Smooth muscle cell (in vitro differentiated cells): ENCODE data around the gene ARID1B. TPM values are rescaled to one million over a fixed set of nuclear protein-coding genes. Genes with fewer than 3 reads are reported as not detected.

Experiments used
- DNase-seq: peaks from one replicate; lab custom pipeline; 2025; ENCODE audit not compliant: unreplicated experiment; lab: John Stamatoyannopoulos, UW
- H2AFZ ChIP-seq: fragments of 200-600 bp; sonication (generic); 2 replicates; pipeline ENCODE4 v1.6.0; 2016; ENCODE audit warnings: antibody characterized with exemption, low read depth, mild to moderate bottlenecking
- H3F3A ChIP-seq: fragments of 200-600 bp; sonication (generic); 2 replicates; pipeline ENCODE4 v1.6.0; 2017; ENCODE audit warnings: antibody characterized with exemption, low read depth
- H3K27ac ChIP-seq: fragments of 200-600 bp; sonication (generic); 2 replicates; pipeline ENCODE4 v1.5.1; 2016; ENCODE audit warnings: low read depth, mild to moderate bottlenecking
- H3K27me3 ChIP-seq: fragments of 200-600 bp; sonication (generic); 2 replicates; pipeline ENCODE4 v1.6.1; 2016; ENCODE audit warnings: low read depth, mild to moderate bottlenecking
- H3K36me3 ChIP-seq: fragments of 200-600 bp; sonication (generic); 2 replicates; pipeline ENCODE4 v1.5.1; 2016; ENCODE audit warnings: low read depth
- H3K4me1 ChIP-seq: fragments of 200-600 bp; sonication (generic); 2 replicates; pipeline ENCODE4 v1.5.1; 2016; ENCODE audit warnings: low read depth
- H3K4me2 ChIP-seq: fragments of 200-600 bp; sonication (generic); 2 replicates; pipeline ENCODE4 v1.6.0; 2016; ENCODE audit warnings: mild to moderate bottlenecking
- H3K4me3 ChIP-seq: fragments of 200-600 bp; sonication (generic); 2 replicates; pipeline ENCODE4 v1.5.1; 2016; ENCODE audit warnings: mild to moderate bottlenecking
- H3K79me2 ChIP-seq: fragments of 200-600 bp; sonication (generic); 2 replicates; pipeline ENCODE4 v1.6.0; 2016; ENCODE audit warnings: low read depth, mild to moderate bottlenecking
- H3K9ac ChIP-seq: fragments of 200-600 bp; sonication (generic); 2 replicates; pipeline ENCODE4 v1.6.0; 2016; ENCODE audit warnings: low read depth
- H3K9me3 ChIP-seq: fragments of 200-600 bp; sonication (generic); replicated peaks from 2 replicates; pipeline ENCODE4 v1.5.1; 2016; ENCODE audit warnings: low read depth
- H4K20me1 ChIP-seq: fragments of 200-600 bp; sonication (generic); 2 replicates; pipeline ENCODE4 v1.6.0; 2016; ENCODE audit warnings: low read depth
- CTCF ChIP-seq: fragments of 200-600 bp; sonication (generic); IDR thresholded peaks from 2 replicates; pipeline ENCODE4 v1.5.1; 2017; ENCODE audit warnings: borderline replicate concordance, mild to moderate bottlenecking, antibody characterized with exemption; ENCODE audit not compliant: insufficient read depth, poor library complexity, severe bottlenecking
- WGBS: methylation state at CpG from one replicate; pipeline ENCODE4 v1.1.7; 2016; ENCODE audit warnings: low lambda C conversion rate; 5-methylcytosine and 5-hydroxymethylcytosine counted together
- polyA plus RNA-seq: library from polyadenylated mRNA; unstranded; fragments of >200 nt; fragmentation: Nextera tagmentation; extraction: Ambion mirVana; gene quantifications from 2 replicates; pipeline ENCODE4 v1.2.1, GENCODE V29; 2016
- total RNA-seq: library from RNA; depleted of rRNA; stranded (reverse); fragments of >200 nt; gene quantifications from 2 replicates; pipeline ENCODE4 v1.2.3, GENCODE V29; 2014

ARID1B gene
- total and polyA plus RNA-seq, 2 experiments from 2014 or later = 30.1 to 65.4 TPM

- Histone ChIP-seq H2AFZ (no peak overlapping the region), H3K9me3 (no peaks in the 10 kb centered on the region), H3K79me2 (peaks cover 90% of the 10 kb centered on the region), H3K36me3 (no peaks in the 10 kb centered on the region), H3K4me3 (no peak overlapping the region), H4K20me1 (peaks cover 48% of the 10 kb centered on the region), H3K4me2 (peak overlapping the region; percentile 68), H3K9ac (no peak overlapping the region), H3F3A (peaks cover 18% of the 10 kb centered on the region), H3K27ac (peak overlapping the region; percentile 92), H3K4me1 (peaks cover 68% of the 10 kb centered on the region), H3K27me3 (no peaks in the 10 kb centered on the region)
- TF ChIP-seq CTCF = no peak
- WGBS = 96% methylated on average over 2 of the region's 2 CpGs
- no peak for DNase-seq
These were observed 172.9 kb downstream of the ARID1B start for GRCh38 chr6:156950084-156950483.

GRCh38 chr6:156950531-156950930, 173.4 kb downstream of the ARID1B start:
- Histone ChIP-seq H2AFZ (no peak overlapping the region), H4K20me1 (peaks cover 44% of the 10 kb centered on the region), H3K4me3 (no peak overlapping the region), H3K36me3 (no peaks in the 10 kb centered on the region), H3K9me3 (no peaks in the 10 kb centered on the region), H3K4me1 (peaks cover 68% of the 10 kb centered on the region), H3K4me2 (peak overlapping the region; percentile 47), H3K79me2 (peaks cover 91% of the 10 kb centered on the region), H3K27me3 (no peaks in the 10 kb centered on the region), H3F3A (peaks cover 20% of the 10 kb centered on the region), H3K27ac (peak overlapping the region; percentile 92), H3K9ac (no peak overlapping the region)
- DNase-seq = no peak
- no peak for TF ChIP-seq CTCF
- 93% methylated on average over 5 of the region's 5 CpGs for WGBS

GRCh38 chr6:156952401-156952800, 175.2 kb downstream of the ARID1B start:
- DNase-seq = no peak
- Histone ChIP-seq H3K4me1 (peaks cover 56% of the 10 kb centered on the region), H2AFZ (no peak overlapping the region), H3K9ac (peak overlapping the region; percentile 96), H3K79me2 (peaks cover 92% of the 10 kb centered on the region), H3K27ac (peak overlapping the region; percentile 99), H3K4me3 (no peak overlapping the region), H4K20me1 (peaks cover 25% of the 10 kb centered on the region), H3K36me3 (no peaks in the 10 kb centered on the region), H3K4me2 (peak overlapping the region; percentile 83), H3K9me3 (no peaks in the 10 kb centered on the region), H3K27me3 (no peaks in the 10 kb centered on the region), H3F3A (peaks cover 20% of the 10 kb centered on the region)
- TF ChIP-seq CTCF = no peak
- WGBS = 80% methylated on average over 5 of the region's 5 CpGs

GRCh38 chr6:156953127-156953478, 175.9 kb downstream of the ARID1B start:
- Histone ChIP-seq H3K9me3 (no peaks in the 10 kb centered on the region), H3F3A (peaks cover 15% of the 10 kb centered on the region), H3K4me3 (peak overlapping the region; percentile 31), H3K9ac (peak overlapping the region; percentile 96), H2AFZ (no peak overlapping the region), H3K4me2 (peak overlapping the region; percentile 83), H3K36me3 (no peaks in the 10 kb centered on the region), H4K20me1 (peaks cover 25% of the 10 kb centered on the region), H3K27ac (peak overlapping the region; percentile 99), H3K79me2 (peaks cover 92% of the 10 kb centered on the region), H3K27me3 (no peaks in the 10 kb centered on the region), H3K4me1 (peaks cover 50% of the 10 kb centered on the region)
- WGBS = 19% methylated on average over 3 of the region's 3 CpGs
- no peak for TF ChIP-seq CTCF
- no peak for DNase-seq
